Epithelial cell of proximal tubule (primary cell): Measurements from ENCODE around the gene P2RX5. TPM values are rescaled to one million over a fixed set of nuclear protein-coding genes. Genes with fewer than 3 reads are reported as not detected.
A peak's percentile ranks its signal among the peaks of the same experiment; 100 is the strongest.

ENCODE experiments used
- DNase-seq: peaks from one replicate; pipeline ENCODE4 v3.0.0-alpha.2; 2011; ENCODE audit warnings: low read depth
- H3K4me3 ChIP-seq: 2 replicates; pipeline ENCODE4 v1.5.1; 2011; ENCODE audit warnings: low read depth, mild to moderate bottlenecking, low read length
- total RNA-seq: library from RNA; depleted of rRNA; stranded (reverse); fragments of >200 nt; gene quantifications from 2 replicates; pipeline ENCODE4 v1.2.3, GENCODE V29; 2015
- TF ChIP-seq, protein P1 (sequence below): conservative IDR thresholded peaks from 2 replicates; pipeline ENCODE4 v1.5.1; 2012; ENCODE audit warnings: low read depth, mild to moderate bottlenecking, low read length

Gene P2RX5
- total RNA-seq, 1 donor from 2014 or later = 4.8 TPM

DNA sequence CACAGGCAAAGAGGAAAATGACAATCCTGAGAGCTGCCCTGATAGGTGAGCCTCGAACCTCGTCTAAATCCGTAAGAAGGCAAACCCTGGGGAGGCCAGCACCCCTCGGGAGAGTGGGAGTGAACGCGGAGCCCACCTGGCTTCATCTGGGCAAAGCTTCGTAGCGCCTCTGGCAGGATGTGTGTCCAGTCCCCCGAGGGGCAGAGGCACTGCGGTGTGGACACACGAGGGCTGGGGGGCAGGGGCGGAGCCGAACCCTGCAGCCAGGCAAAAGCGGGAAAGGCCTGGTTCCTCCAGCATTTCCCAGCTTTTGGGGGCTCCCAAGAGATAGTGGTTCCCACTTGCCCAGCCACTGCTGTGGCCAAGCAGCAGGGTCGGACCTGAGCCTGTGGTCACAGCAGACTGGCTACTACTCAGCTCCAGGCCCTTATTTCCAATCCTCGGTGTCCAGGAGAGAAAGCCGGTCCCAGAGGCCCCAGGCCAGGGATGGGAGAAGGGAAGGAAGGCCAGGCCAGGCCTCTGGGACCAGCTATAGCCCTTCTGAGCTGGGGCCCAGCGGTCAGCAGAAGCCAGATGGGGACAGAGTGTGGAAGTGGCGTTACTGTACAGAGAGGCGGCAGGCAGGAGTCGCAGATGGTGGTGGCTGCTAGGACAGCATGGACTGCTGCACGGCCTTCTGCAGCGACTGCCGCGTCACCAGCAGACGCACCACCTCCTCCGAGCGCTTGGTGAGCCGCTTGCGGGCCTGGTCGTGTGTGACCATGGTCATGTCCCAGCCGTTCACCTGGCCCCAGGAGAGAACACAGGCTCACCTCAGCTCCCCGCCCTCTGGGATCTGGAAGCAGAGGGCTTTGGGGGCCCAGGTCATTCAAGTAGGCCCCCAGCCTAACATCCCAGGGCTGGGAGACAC, 32.6 kb downstream of the P2RX5 start:
- no peak overlapping the region for H3K4me3 ChIP-seq
- TF ChIP-seq, protein P1, sequence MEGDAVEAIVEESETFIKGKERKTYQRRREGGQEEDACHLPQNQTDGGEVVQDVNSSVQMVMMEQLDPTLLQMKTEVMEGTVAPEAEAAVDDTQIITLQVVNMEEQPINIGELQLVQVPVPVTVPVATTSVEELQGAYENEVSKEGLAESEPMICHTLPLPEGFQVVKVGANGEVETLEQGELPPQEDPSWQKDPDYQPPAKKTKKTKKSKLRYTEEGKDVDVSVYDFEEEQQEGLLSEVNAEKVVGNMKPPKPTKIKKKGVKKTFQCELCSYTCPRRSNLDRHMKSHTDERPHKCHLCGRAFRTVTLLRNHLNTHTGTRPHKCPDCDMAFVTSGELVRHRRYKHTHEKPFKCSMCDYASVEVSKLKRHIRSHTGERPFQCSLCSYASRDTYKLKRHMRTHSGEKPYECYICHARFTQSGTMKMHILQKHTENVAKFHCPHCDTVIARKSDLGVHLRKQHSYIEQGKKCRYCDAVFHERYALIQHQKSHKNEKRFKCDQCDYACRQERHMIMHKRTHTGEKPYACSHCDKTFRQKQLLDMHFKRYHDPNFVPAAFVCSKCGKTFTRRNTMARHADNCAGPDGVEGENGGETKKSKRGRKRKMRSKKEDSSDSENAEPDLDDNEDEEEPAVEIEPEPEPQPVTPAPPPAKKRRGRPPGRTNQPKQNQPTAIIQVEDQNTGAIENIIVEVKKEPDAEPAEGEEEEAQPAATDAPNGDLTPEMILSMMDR = no peak
- no peak for DNase-seq

DNA sequence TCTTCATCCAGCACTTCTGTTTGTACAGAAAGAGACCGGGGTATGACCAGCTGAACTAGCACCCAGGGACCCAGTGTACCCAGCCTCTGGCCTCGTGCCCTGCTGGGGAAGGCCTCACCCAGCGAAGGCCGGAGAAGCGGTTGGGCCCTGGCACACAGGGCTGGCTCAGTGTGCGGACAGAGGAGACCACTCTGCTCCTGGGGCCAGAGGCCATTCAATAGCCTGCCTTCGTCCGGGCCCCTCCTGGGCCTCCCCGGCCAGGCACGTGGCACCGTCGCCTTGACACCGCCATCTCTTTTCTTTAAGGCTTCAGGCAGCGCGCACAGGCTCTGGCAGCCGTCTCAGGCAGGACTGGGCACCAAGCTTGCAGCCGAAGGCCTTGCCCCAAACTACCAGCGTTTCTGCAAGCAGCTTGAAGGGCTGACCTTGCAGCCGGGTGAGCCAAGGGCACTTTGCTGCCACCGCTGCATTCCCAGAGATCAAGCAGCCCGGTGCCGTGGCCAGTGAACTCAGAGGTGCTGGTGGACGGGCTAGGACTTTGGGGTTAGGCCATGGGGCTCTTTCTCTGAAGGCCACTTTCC, 35.6 kb downstream of the P2RX5 start:
- DNase-seq = no peak
- TF ChIP-seq, protein P1 = no peak

DNA sequence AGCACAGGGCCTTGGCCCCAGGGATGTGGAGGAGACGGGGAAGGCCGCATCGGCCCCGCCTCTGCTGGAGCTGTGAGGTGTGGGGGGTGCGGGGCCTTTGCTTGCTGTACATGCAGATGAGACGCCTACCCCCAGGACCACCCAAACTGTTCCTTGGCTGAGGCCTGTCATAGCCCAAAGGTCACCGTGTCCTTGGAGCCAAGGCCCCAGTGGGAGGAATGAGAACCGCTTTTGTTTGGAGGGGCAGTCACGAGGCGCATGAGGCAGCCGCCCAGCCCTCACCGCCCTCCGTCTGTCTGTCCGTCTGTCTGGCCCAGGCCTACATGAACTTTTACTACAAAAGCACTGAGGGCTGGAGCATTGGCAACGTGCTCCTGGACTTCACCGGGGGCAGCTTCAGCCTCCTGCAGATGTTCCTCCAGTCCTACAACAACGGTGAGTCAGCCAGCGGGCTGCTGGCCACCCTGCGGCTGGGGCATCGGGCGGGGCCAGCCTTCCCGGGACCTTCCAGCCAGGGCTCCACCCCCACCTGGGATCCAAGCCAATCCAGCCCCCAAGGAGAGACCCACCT, 36.3 kb downstream of the P2RX5 start:
- no peak for DNase-seq

More for the DNA sequence above, 35.6 kb downstream of the P2RX5 start:
- no peak overlapping the region for H3K4me3 ChIP-seq

GRCh38 chr17:3658784-3659449, 37.0 kb downstream of the P2RX5 start:
- TF ChIP-seq, protein P1 = no peak
- H3K4me3 ChIP-seq = no peak overlapping the region
- no peak for DNase-seq

More for the DNA sequence above, 36.3 kb downstream of the P2RX5 start:
- TF ChIP-seq, protein P1 = peak; percentile 19
- H3K4me3 ChIP-seq = no peak overlapping the region

DNA sequence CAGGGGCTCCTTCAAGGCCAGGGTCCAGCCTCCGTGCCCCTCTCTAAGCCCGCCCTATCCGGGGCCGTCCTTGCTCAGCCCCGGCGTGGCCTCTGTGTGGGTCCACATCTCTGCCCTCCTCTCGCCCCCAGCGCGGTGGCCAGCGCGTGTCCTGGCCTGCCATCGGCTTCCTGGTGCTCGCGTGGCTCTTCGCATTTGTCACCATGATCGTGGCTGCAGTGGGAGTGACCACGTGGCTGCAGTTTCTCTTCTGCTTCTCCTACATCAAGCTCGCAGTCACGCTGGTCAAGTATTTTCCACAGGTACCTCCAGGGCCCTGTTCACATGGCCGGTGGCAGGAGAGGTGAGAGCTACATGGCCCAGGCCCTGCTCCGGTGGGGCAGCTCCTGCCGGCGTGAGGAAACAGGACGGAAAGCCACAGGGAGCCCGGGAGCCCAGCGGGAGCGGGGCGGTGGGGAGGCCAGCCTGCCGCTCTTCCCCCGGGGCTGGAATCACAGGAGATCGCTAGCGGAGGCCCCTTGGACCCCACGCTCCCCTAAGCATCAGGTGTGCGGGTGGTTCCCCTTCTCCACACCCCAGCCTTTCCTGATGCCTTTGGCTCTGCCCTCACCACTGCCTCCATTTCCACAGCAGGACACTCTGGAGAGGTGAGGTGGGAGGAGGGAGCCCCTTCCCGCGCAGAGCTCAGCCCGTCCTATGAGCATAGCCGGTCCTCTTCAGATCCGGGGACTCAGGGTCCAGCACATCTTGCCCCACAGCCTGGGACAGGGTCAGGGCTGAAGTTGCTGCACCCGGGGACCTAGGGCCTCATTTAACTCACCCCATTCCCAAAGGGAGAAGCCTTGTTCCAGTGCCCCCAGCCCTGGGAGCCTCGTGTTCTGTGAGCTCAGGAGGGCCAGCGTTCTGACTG, 37.8 kb downstream of the P2RX5 start:
- no peak for DNase-seq
- TF ChIP-seq, protein P1 = no peak

GRCh38 chr17:3657588-3657869, 38.4 kb downstream of the P2RX5 start:
- TF ChIP-seq, protein P1 = no peak
- no peak for DNase-seq
- no peak overlapping the region for H3K4me3 ChIP-seq

More for the DNA sequence above, 37.8 kb downstream of the P2RX5 start:
- H3K4me3 ChIP-seq = no peak overlapping the region
